GM12864 (cell line): ENCODE results near the gene STAC.
"Not testable (repeated sequence)": the region's sequence is repeated elsewhere in the genome, so short reads cannot be mapped to it uniquely, and the experiment has no call there.

ENCODE experiments used
- DNase-seq: peaks from one replicate; pipeline ENCODE4 v3.0.0-alpha.2; 2011; ENCODE audit warnings: low read depth
- H3K4me3 ChIP-seq: 2 replicates; pipeline ENCODE4 v1.5.1; 2011; ENCODE audit warnings: mild to moderate bottlenecking, low read depth, low read length, control low read depth
- TF ChIP-seq, protein P1 (sequence below): IDR thresholded peaks from 2 replicates; pipeline ENCODE4 v1.5.1; 2011; ENCODE audit warnings: low read depth, mild to moderate bottlenecking, moderate library complexity, low read length, control low read depth, inconsistent platforms; ENCODE audit errors: missing control alignments

STAC gene

GRCh38 chr3:36447061-36447460 lies 66.8 kb downstream of the STAC start:
- TF ChIP-seq, protein P1, sequence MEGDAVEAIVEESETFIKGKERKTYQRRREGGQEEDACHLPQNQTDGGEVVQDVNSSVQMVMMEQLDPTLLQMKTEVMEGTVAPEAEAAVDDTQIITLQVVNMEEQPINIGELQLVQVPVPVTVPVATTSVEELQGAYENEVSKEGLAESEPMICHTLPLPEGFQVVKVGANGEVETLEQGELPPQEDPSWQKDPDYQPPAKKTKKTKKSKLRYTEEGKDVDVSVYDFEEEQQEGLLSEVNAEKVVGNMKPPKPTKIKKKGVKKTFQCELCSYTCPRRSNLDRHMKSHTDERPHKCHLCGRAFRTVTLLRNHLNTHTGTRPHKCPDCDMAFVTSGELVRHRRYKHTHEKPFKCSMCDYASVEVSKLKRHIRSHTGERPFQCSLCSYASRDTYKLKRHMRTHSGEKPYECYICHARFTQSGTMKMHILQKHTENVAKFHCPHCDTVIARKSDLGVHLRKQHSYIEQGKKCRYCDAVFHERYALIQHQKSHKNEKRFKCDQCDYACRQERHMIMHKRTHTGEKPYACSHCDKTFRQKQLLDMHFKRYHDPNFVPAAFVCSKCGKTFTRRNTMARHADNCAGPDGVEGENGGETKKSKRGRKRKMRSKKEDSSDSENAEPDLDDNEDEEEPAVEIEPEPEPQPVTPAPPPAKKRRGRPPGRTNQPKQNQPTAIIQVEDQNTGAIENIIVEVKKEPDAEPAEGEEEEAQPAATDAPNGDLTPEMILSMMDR, result no peak
- H3K4me3 ChIP-seq, result no peak overlapping the region
- DNase-seq, result no peak

DNA sequence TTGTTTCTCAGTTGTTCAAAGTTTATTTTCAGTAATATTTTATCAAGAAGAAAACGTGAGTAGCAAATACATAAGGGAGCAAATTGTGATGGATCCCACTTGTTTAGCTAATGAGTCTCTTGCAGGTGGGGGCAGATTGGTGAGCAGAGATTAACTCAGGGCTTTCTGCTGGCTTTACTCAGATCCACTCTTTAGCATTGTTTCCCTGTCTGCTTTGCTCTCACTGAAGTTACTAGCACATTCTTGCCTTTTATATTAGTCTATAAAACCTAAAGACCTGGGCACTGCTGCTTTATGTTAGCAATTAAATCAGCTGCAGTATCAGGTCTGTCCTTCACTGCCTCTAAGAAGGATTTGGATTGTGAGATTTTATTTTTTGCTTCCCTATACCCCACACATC lies 71.5 kb downstream of the STAC start:
- TF ChIP-seq, protein P1, result no peak
- no peak overlapping the region for H3K4me3 ChIP-seq

GRCh38 chr3:36453213-36453612 lies 72.9 kb downstream of the STAC start:
- H3K4me3 ChIP-seq, DNase-seq: not testable (repeated sequence)

More for the DNA sequence above, 71.5 kb downstream of the STAC start:
- DNase-seq, result no peak

DNA sequence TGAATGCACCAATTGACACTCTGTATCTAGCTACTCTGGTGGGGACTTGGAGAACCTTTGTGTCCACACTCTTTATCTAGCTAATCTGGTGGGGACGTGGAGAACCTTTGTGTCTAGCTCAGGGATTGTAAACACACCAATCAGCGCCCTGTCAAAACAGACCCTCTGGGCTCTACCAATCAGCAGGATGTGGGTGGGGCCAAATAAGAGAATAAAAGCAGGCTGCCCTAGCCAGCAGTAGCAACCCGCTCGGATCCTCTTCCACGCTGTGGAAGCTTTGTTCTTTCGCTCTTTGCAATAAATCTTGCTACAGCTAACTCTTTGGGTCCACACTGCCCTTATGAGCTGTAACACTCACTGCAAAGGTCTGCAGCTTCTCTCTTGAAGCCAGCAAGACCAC lies 73.6 kb downstream of the STAC start:
- H3K4me3 ChIP-seq, DNase-seq: not testable (repeated sequence)

DNA sequence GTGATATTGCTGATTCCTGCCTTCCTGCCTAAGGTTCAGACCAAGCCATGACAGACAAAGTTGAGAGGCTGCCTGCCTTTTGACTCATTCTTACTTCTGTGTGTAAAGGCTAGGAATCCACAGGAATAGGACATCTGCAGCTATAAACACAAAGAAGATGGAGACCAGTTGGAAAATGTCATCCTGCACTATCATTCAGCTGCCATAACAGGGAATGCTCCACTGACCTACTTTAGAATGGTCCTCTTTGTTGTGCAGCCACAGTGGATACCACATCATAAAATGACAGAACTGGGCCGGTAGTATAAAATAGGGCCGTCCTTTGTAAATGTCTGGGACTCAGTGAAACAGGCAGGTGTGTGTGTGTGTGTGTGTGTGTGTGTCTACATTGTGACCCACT lies 75.1 kb downstream of the STAC start:
- TF ChIP-seq, protein P1, result no peak
- no peak overlapping the region for H3K4me3 ChIP-seq
- DNase-seq, result no peak

DNA sequence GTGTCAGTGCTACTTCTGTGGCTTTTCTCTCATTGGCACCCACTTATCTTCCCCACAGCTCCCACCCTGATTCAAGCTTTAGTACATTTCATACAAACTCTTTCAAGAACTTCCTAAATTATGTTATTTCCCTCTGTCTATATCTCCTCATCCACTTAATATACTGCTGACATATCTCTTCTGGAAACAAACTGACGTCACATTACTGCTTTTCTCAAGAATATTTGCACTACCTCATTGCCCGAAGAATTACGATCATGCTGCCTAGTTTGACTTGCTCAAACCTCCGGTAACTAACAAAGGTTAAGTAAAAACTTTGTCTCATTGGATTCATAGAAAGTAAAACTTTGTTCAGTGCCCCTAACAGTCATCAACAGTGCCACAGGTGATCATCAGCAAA lies 76.5 kb downstream of the STAC start:
- TF ChIP-seq, protein P1, result no peak
- no peak overlapping the region for H3K4me3 ChIP-seq
- DNase-seq, result no peak

GRCh38 chr3:36457667-36458066 lies 77.4 kb downstream of the STAC start:
- TF ChIP-seq, protein P1, result no peak
- no peak overlapping the region for H3K4me3 ChIP-seq
- DNase-seq, result no peak

- H3K4me3 ChIP-seq, result no peak overlapping the region
- TF ChIP-seq, protein P1, result no peak
- DNase-seq, result no peak
These were observed 78.9 kb downstream of the STAC start for GRCh38 chr3:36459177-36459576.
